Heart left ventricle (tissue), 16 donors: ENCODE data around the gene TTC17. TPM values are rescaled to one million over a fixed set of nuclear protein-coding genes. Genes with fewer than 3 reads are reported as not detected.

Source experiments
- ATAC-seq, 4 donors: fragments of 200-7000 bp; cut with Tn5 transposase; one replicate each; pipeline ENCODE4 v1.9.1; 2020 to 2022; ENCODE audit warnings: moderate library complexity in 4 of 4, mild to moderate bottlenecking in 3 of 4, moderate number of reproducible peaks in 1 of 4
- DNase-seq, 5 donors: peaks; one replicate each; pipeline ENCODE4 v3.0.0-alpha.2; 2020
- H3K27ac ChIP-seq, 12 donors: fragments of 200-600 bp; sonication (generic) in 4 of 12; one replicate each; pipeline versions ENCODE4 v1.5.0 to v1.8.0; 2016 to 2022; ENCODE audit warnings: mild to moderate bottlenecking in 2 of 12
- H3K27me3 ChIP-seq, 9 donors: fragments of 200-600 bp; sonication (generic) in 2 of 9; one replicate each; pipeline versions ENCODE4 v1.5.1 to v1.8.0; 2016 to 2022; ENCODE audit warnings: mild to moderate bottlenecking in 3 of 9
- H3K36me3 ChIP-seq, 9 donors: fragments of 200-600 bp; sonication (generic) in 2 of 9; one replicate each; pipeline versions ENCODE4 v1.5.0 to v1.8.0; 2018 to 2022; ENCODE audit warnings: mild to moderate bottlenecking in 2 of 9
- H3K4me1 ChIP-seq, 12 donors: fragments of 200-600 bp; sonication (generic) in 4 of 12; one replicate each; pipeline versions ENCODE4 v1.5.0 to v1.8.0; 2016 to 2022; ENCODE audit warnings: mild to moderate bottlenecking in 3 of 12
- H3K4me3 ChIP-seq, 12 donors: fragments of 200-600 bp; sonication (generic) in 4 of 12; one replicate each; pipeline versions ENCODE4 v1.5.0 to v1.8.0; 2017 to 2022; ENCODE audit warnings: mild to moderate bottlenecking in 9 of 12, moderate library complexity in 4 of 12
- H3K9me3 ChIP-seq, 12 donors: fragments of 200-600 bp; sonication (generic) in 4 of 12; one replicate each; pipeline versions ENCODE4 v1.5.0 to v1.8.0; 2016 to 2022; ENCODE audit warnings: mild to moderate bottlenecking in 1 of 12
- CTCF ChIP-seq, 12 donors: fragments of 200-600 bp; sonication (generic) in 4 of 12; IDR thresholded peaks; one replicate each; pipeline versions ENCODE4 v1.5.0 to v1.8.0; 2018 to 2022; ENCODE audit warnings: antibody characterized with exemption in 12 of 12, mild to moderate bottlenecking in 5 of 12
- POLR2A ChIP-seq, 2 donors: fragments of 450-650 bp; IDR thresholded peaks; one replicate each; pipeline ENCODE4 v1.6.1; 2017; ENCODE audit warnings: antibody characterized with exemption in 2 of 2, mild to moderate bottlenecking in 2 of 2, moderate library complexity in 2 of 2
- WGBS, 4 donors: extraction: QIAGEN DNeasy Blood & Tissue Kit in 2 of 4; methylation state at CpG; one replicate each; pipeline versions ENCODE4 v1.1.5 to v1.1.7; 2013 to 2018; 5-methylcytosine and 5-hydroxymethylcytosine counted together
- intact Hi-C, 10 donors: fragments of 100-400 bp; cut with DNase I; formaldehyde crosslinking; loops; one replicate each; pipeline versions ENCODE4 v1.11.1 to v1.14.2; 2022
- polyA plus RNA-seq, 2 donors: library from polyadenylated mRNA; stranded (reverse); fragments of 200-250 nt; gene quantifications; one replicate each; pipeline ENCODE4 v1.2.3, GENCODE V29; 2013
- total RNA-seq, 9 donors: library from RNA; depleted of rRNA in 2 of 9; stranded (reverse); fragments of >200 nt in 2 of 9; fragmentation: NEBNext Ultra II Directional in 3 of 9; extraction: Animal tissue kit (Norgen Biotek cat#: 25700) in 3 of 9; gene quantifications; one replicate each; pipeline versions ENCODE4 v1.1.0 to v1.2.4, GENCODE V29; 2016 to 2023
- donor health status: ischemic (EF 13 %, LVEDD 7.1; RV severe dilation, severe dysfunction).
- donor health status: healthy with polysubstance abuse.
- donor health status: DM: no; HTN: yes; CAD: no.
- donor health status: DM: no; HTN: no; CAD: no.
- donor health status: ischemic (EF 25% LVEDD 6.9; RV normal size, moderate dysfunction).
- donor health status: ischemic (EF 25% LVEDD 5.7; RV mildly dilated, moderate dysfunction).
- donor health status: healthy.
- donor health status: DM: yes; HTN: yes; CAD: no.
- donor health status: ischemic (EF 35%, LVEDD 5.7; RV mildly dilated, moderate dysfunction).
- donor health status: nonischemic (EF 11% LVEDD 7.7; RV severe dilation, severe dysfunction).
- donor health status: DM: yes; HTN: yes; CAD: no.
- donor health status: PGD.
- donor health status: ischemic (EF 29% LVEDD 5.4; RV normal size, mild dysfunction).
- donor health status: nonischemic (EF 23%, LVEDD 6.1; RV moderate dilation, normal function).

Gene TTC17
- total and polyA plus RNA-seq, 11 donors = 20.9 to 43.9 (median 30.2) TPM

- 66 to 78% (median 76%) methylated on average over 4 of the region's 4 CpGs for WGBS, 4 donors
- ATAC-seq (no peak), DNase-seq (no peak)
- TF ChIP-seq CTCF (IDR thresholded peaks at IDR 0.05) = no peak
- TF ChIP-seq POLR2A (IDR thresholded peaks at IDR 0.05) = no peak
- no peaks in the 10 kb centered on the region for H3K9me3 ChIP-seq
- peaks cover 0 to 5% (median 0%) of the 10 kb centered on the region in 9 donors for H3K27me3 ChIP-seq
- intact Hi-C loops = loop anchor here in 1 of 10 donors (5.0 kb wide), 1 partner anchor 349 kb away; no protein-coding TSS in a partner anchor
- no peaks in the 10 kb centered on the region for H3K4me1 ChIP-seq
- no peak overlapping the region for H3K27ac ChIP-seq
- no peak overlapping the region for H3K4me3 ChIP-seq
- no peaks in the 10 kb centered on the region for H3K36me3 ChIP-seq
These were observed 144.7 kb downstream of the TTC17 start for GRCh38 chr11:43503417-43503816.

- DNase-seq (no peak), ATAC-seq (peak; percentile 32 to 60 (median 46))
- Histone ChIP-seq H3K4me1 (no peaks in the 10 kb centered on the region), H3K27me3 (peaks cover 0 to 5% (median 0%) of the 10 kb centered on the region in 9 donors), H3K36me3 (no peaks in the 10 kb centered on the region), H3K4me3 (no peak overlapping the region), H3K27ac (no peak overlapping the region), H3K9me3 (no peaks in the 10 kb centered on the region)
- WGBS, 4 donors = 69 to 83% (median 71%) methylated on average over 6 to 7 of the region's 7 CpGs
- intact Hi-C loops = loop anchor here in 1 of 10 donors (5.0 kb wide), 1 partner anchor 348 kb away; no protein-coding TSS in a partner anchor
- TF ChIP-seq POLR2A (IDR thresholded peaks at IDR 0.05) = no peak
- TF ChIP-seq CTCF (IDR thresholded peaks at IDR 0.05) = peak in 10 of 12 donors; percentile 8 to 47 (median 29)
These were observed 145.7 kb downstream of the TTC17 start for GRCh38 chr11:43504316-43504950.

- Histone ChIP-seq H3K4me1 (no peaks in the 10 kb centered on the region), H3K4me3 (no peak overlapping the region), H3K27me3 (peaks cover 0 to 5% (median 0%) of the 10 kb centered on the region in 9 donors), H3K27ac (no peak overlapping the region), H3K9me3 (no peaks in the 10 kb centered on the region), H3K36me3 (no peaks in the 10 kb centered on the region)
- DNase-seq (no peak), ATAC-seq (no peak)
- intact Hi-C loops = no loop called here
- TF ChIP-seq CTCF (IDR thresholded peaks at IDR 0.05) (no peak), POLR2A (IDR thresholded peaks at IDR 0.05) (no peak)
- WGBS, 4 donors = 39 to 65% (median 56%) methylated on average over 2 to 4 of the region's 4 CpGs
These were observed 146.5 kb downstream of the TTC17 start for GRCh38 chr11:43505171-43505570.

- intact Hi-C loops = no loop called here
- H3K27me3 ChIP-seq = no peaks in the 10 kb centered on the region
- 61 to 70% (median 64%) methylated on average over 5 of the region's 5 CpGs for WGBS, 4 donors
- ATAC-seq = no peak
- no peak overlapping the region for H3K4me3 ChIP-seq
- H3K4me1 ChIP-seq = no peaks in the 10 kb centered on the region
- H3K27ac ChIP-seq = no peak overlapping the region
- no peak for TF ChIP-seq CTCF (IDR thresholded peaks at IDR 0.05)
- no peak for TF ChIP-seq POLR2A (IDR thresholded peaks at IDR 0.05)
- H3K9me3 ChIP-seq = no peaks in the 10 kb centered on the region
- H3K36me3 ChIP-seq = no peaks in the 10 kb centered on the region
- no peak for DNase-seq
These were observed 148.5 kb downstream of the TTC17 start for GRCh38 chr11:43507171-43507570.
